Bronchial epithelial cell (primary cell): ENCODE results near the gene ADD3. TPM values are rescaled to one million over a fixed set of nuclear protein-coding genes. Genes with fewer than 3 reads are reported as not detected.

Experiments
- DNase-seq: peaks from one replicate; pipeline ENCODE4 v3.0.0-alpha.2; 2010; ENCODE audit warnings: low read depth
- FAIRE-seq: peaks from 2 replicates; lab custom pipeline; 2011; peaks lifted over from hg19 to GRCh38; lab: Jason Lieb, UNC
- H3K27me3 ChIP-seq: 2 replicates; pipeline ENCODE4 v1.5.1; 2011; ENCODE audit warnings: low read length; ENCODE audit not compliant: control insufficient read depth, insufficient read depth
- H3K36me3 ChIP-seq: 2 replicates; pipeline ENCODE4 v1.5.1; 2011; ENCODE audit warnings: low read length; ENCODE audit not compliant: control insufficient read depth, insufficient read depth
- H3K4me3 ChIP-seq: 2 replicates; pipeline ENCODE4 v1.5.1; 2011; ENCODE audit warnings: mild to moderate bottlenecking, low read depth, low read length, control low read depth
- CTCF ChIP-seq: IDR thresholded peaks from 2 replicates; pipeline ENCODE4 v1.5.1; 2011; ENCODE audit warnings: mild to moderate bottlenecking, moderate library complexity, low read length, control low read depth, inconsistent platforms; ENCODE audit not compliant: insufficient read depth, severe bottlenecking
- total RNA-seq: library from RNA; depleted of rRNA; stranded (reverse); fragments of >200 nt; gene quantifications from 2 replicates; pipeline ENCODE4 v1.2.1, GENCODE V29; 2014

Gene ADD3
- total RNA-seq, 1 donor from 2014 or later, result 39.5 TPM

DNA sequence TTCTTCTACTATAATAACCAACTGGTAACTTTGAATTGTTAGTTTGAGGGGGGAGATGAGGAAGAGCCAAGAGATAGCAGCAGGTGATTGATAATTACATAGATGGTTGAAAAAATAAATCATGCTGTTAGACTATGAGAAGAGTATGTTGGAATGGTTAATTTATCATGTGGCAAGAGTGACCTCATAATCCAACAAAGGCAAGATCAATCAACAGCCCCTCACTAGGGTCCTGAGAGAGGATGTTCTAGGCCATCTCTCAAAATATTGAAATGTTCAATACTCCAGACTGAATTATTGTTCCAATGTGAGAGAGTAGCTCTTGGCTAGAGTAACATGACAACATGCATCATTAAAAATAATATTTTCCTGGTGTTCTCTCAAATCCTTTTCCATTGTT lies 67.9 kb downstream of the ADD3 start:
- no peak for TF ChIP-seq CTCF
- Histone ChIP-seq H3K4me3 (no peak overlapping the region), H3K27me3 (no peaks in the 10 kb centered on the region), H3K36me3 (no peaks in the 10 kb centered on the region)
- no peak for FAIRE-seq
- DNase-seq, result no peak

GRCh38 chr10:110076559-110077318 lies 69.0 kb downstream of the ADD3 start:
- Histone ChIP-seq H3K36me3 (no peaks in the 10 kb centered on the region), H3K27me3 (no peaks in the 10 kb centered on the region), H3K4me3 (no peak overlapping the region)
- no peak for TF ChIP-seq CTCF
- FAIRE-seq (peak; percentile 43), DNase-seq (peak; percentile 94)

- no peak for TF ChIP-seq CTCF
- no peak for FAIRE-seq
- Histone ChIP-seq H3K4me3 (no peak overlapping the region), H3K36me3 (no peaks in the 10 kb centered on the region), H3K27me3 (no peaks in the 10 kb centered on the region)
- no peak for DNase-seq
These were observed 69.8 kb downstream of the ADD3 start for GRCh38 chr10:110077436-110078130.

- TF ChIP-seq CTCF, result no peak
These were observed 70.5 kb downstream of the ADD3 start for GRCh38 chr10:110078317-110078716.

GRCh38 chr10:110081911-110082310 lies 74.1 kb downstream of the ADD3 start:
- Histone ChIP-seq H3K27me3 (no peaks in the 10 kb centered on the region), H3K36me3 (no peaks in the 10 kb centered on the region), H3K4me3 (no peak overlapping the region)
- FAIRE-seq (no peak), DNase-seq (peak; percentile 91)
- no peak for TF ChIP-seq CTCF

More at GRCh38 chr10:110078317-110078716, 70.5 kb downstream of the ADD3 start:
- H3K27me3 ChIP-seq, result no peaks in the 10 kb centered on the region
- H3K4me3 ChIP-seq, result no peak overlapping the region
- no peak for DNase-seq
- no peak for FAIRE-seq
- H3K36me3 ChIP-seq, result no peaks in the 10 kb centered on the region
